Naive thymus-derived CD4-positive, alpha-beta T cell (primary cell): Measurements from ENCODE around the gene SYT2. TPM values are rescaled to one million over a fixed set of nuclear protein-coding genes. Genes with fewer than 3 reads are reported as not detected.
"Not testable (repeated sequence)": the region's sequence is repeated elsewhere in the genome, so short reads cannot be mapped to it uniquely, and the experiment has no call there.

ENCODE experiments used
- ATAC-seq: fragments of 150-1000 bp; cut with Tn5 transposase; 2 replicates; pipeline ENCODE4 v1.10.0; 2021; ENCODE audit warnings: mild to moderate bottlenecking, moderate library complexity
- CTCF ChIA-PET: fragments of 350-600 bp; sonication (Branson Sonifier 250); formaldehyde crosslinking; loops from one replicate; lab custom pipeline; 2021; ENCODE audit warnings: antibody characterized with exemption; lab: Charles Lee
- POLR2A ChIA-PET: fragments of 350-600 bp; sonication (Branson Sonifier 250); formaldehyde crosslinking; loops from one replicate; lab custom pipeline; 2021; ENCODE audit warnings: antibody characterized with exemption, inconsistent platforms; lab: Charles Lee
- DNase-seq, 9 donors: peaks; one replicate each; pipeline versions ENCODE4 v3.0.0 to v3.0.0-alpha.2; 2020 to 2022; ENCODE audit warnings: mixed read lengths in 1 of 9
- H3K27ac ChIP-seq: one replicate; pipeline ENCODE4 v1.7.0; 2013; ENCODE audit warnings: mild to moderate bottlenecking, low read depth, low read length, moderate library complexity
- H3K27me3 ChIP-seq, 2 donors: one replicate each; pipeline ENCODE4 v1.7.0; 2013; ENCODE audit warnings: low read length in 2 of 2, mild to moderate bottlenecking in 2 of 2, moderate library complexity in 2 of 2; ENCODE audit not compliant: control insufficient read depth in 2 of 2, insufficient read depth in 2 of 2
- H3K36me3 ChIP-seq, 3 experiments: 1 replicate in 2 of 3; 2 replicates in 1 of 3; pipeline ENCODE4 v1.7.0; 2013; ENCODE audit warnings: low read length in 3 of 3, mild to moderate bottlenecking in 3 of 3, moderate library complexity in 1 of 3; ENCODE audit not compliant: insufficient read depth in 3 of 3, control insufficient read depth in 2 of 3
- H3K4me1 ChIP-seq, 2 donors: one replicate each; pipeline ENCODE4 v1.7.0; 2013; ENCODE audit warnings: low read length in 2 of 2, mild to moderate bottlenecking in 2 of 2, moderate library complexity in 1 of 2; ENCODE audit not compliant: control insufficient read depth in 2 of 2, insufficient read depth in 2 of 2
- H3K4me3 ChIP-seq: 2 replicates; pipeline ENCODE4 v1.7.0; 2013; ENCODE audit warnings: mild to moderate bottlenecking, low read length
- H3K9me3 ChIP-seq, 3 experiments: 1 replicate in 2 of 3; 2 replicates in 1 of 3; pipeline ENCODE4 v1.7.0; 2013; ENCODE audit warnings: low read length in 3 of 3; ENCODE audit not compliant: control insufficient read depth in 2 of 3
- H3K27ac Mint-ChIP-seq, 9 donors: one replicate each; pipeline ENCODE4 v1.8.0; 2020 to 2022; ENCODE audit warnings: mixed read lengths in 9 of 9, mild to moderate bottlenecking in 8 of 9, moderate library complexity in 5 of 9, inconsistent platforms in 2 of 9
- H3K27me3 Mint-ChIP-seq, 5 donors: one replicate each; pipeline ENCODE4 v1.8.0; 2021 to 2022; ENCODE audit warnings: mixed read lengths in 5 of 5, mild to moderate bottlenecking in 1 of 5
- H3K36me3 Mint-ChIP-seq, 5 donors: one replicate each; pipeline ENCODE4 v1.8.0; 2020 to 2022; ENCODE audit warnings: mixed read lengths in 5 of 5, mild to moderate bottlenecking in 3 of 5, inconsistent platforms in 1 of 5
- H3K4me1 Mint-ChIP-seq, 7 donors: one replicate each; pipeline ENCODE4 v1.8.0; 2020 to 2022; ENCODE audit warnings: mixed read lengths in 7 of 7, mild to moderate bottlenecking in 3 of 7, inconsistent platforms in 1 of 7
- H3K4me3 Mint-ChIP-seq, 10 donors: one replicate each; pipeline ENCODE4 v1.8.0; 2020 to 2022; ENCODE audit warnings: mild to moderate bottlenecking in 10 of 10, mixed read lengths in 10 of 10, moderate library complexity in 6 of 10, inconsistent platforms in 2 of 10
- H3K9me3 Mint-ChIP-seq, 11 donors: one replicate each; pipeline ENCODE4 v1.8.0; 2020 to 2022; ENCODE audit warnings: mixed read lengths in 11 of 11, mild to moderate bottlenecking in 4 of 11, inconsistent platforms in 1 of 11, moderate library complexity in 1 of 11
- intact Hi-C, 2 donors: fragments of 100-400 bp; cut with micrococcal nuclease; formaldehyde crosslinking; loops; one replicate each; pipeline ENCODE4 v1.15.1; 2023
- polyA plus RNA-seq, 2 donors: library from polyadenylated mRNA; unstranded; fragments of 300-500 nt; fragmentation: Illumina TruSeq; gene quantifications; one replicate each; pipeline ENCODE4 v1.2.3, GENCODE V29; 2021
- total RNA-seq, 6 experiments: library from RNA in 5 of 6; stranded (reverse) in 5 of 6; gene quantifications; 1 replicate in 5 of 6; 2 replicates in 1 of 6; pipeline ENCODE4 v1.2.3 and lab custom pipeline; 2021 to 2026

Gene SYT2
- total and polyA plus RNA-seq, 7 experiments from 2014 or later: 0.02 TPM; not detected in 6

- H3K27ac Mint-ChIP-seq, POLR2A ChIA-PET, ATAC-seq, H3K27ac ChIP-seq, H3K9me3 Mint-ChIP-seq, CTCF ChIA-PET, H3K4me3 Mint-ChIP-seq, H3K27me3 ChIP-seq, intact Hi-C loops, H3K4me3 ChIP-seq, H3K36me3 Mint-ChIP-seq, H3K4me1 ChIP-seq, H3K9me3 ChIP-seq, H3K36me3 ChIP-seq, DNase-seq: not testable (repeated sequence)
- H3K27me3 Mint-ChIP-seq: peaks cover 0 to 55% (median 42%) of the 10 kb centered on the region in 5 donors
- peaks cover 12 to 21% (median 18%) of the 10 kb centered on the region in 7 donors for H3K4me1 Mint-ChIP-seq
Measured at GRCh38 chr1:202620036-202620435, 90.2 kb downstream of the SYT2 start.

- Histone ChIP-seq H3K9me3 (no peaks in the 10 kb centered on the region), H3K36me3 (no peaks in the 10 kb centered on the region), H3K27me3 (no peaks in the 10 kb centered on the region), H3K4me1 (no peaks in the 10 kb centered on the region), H3K4me3 (no peak overlapping the region), H3K27ac (no peak overlapping the region)
- H3K27me3 Mint-ChIP-seq: peaks cover 0 to 56% (median 42%) of the 10 kb centered on the region in 5 donors
- POLR2A ChIA-PET: no interaction called here
- CTCF ChIA-PET: no interaction called here
- no peak for ATAC-seq
- intact Hi-C loops: no loop called here
- peaks cover 0 to 6% (median 0%) of the 10 kb centered on the region in 11 donors for H3K9me3 Mint-ChIP-seq
- H3K36me3 Mint-ChIP-seq: peaks cover 0 to 4% (median 0%) of the 10 kb centered on the region in 5 donors
- H3K4me1 Mint-ChIP-seq: peaks cover 12 to 25% (median 22%) of the 10 kb centered on the region in 7 donors
- no peak overlapping the region for H3K4me3 Mint-ChIP-seq
- no peak overlapping the region for H3K27ac Mint-ChIP-seq
- DNase-seq: no peak
Measured at GRCh38 chr1:202619505-202619904, 90.7 kb downstream of the SYT2 start.

- POLR2A ChIA-PET, DNase-seq, ATAC-seq, intact Hi-C loops, H3K27ac Mint-ChIP-seq, H3K9me3 Mint-ChIP-seq, H3K36me3 Mint-ChIP-seq, H3K4me3 ChIP-seq, H3K4me1 ChIP-seq, CTCF ChIA-PET, H3K36me3 ChIP-seq, H3K4me3 Mint-ChIP-seq, H3K27me3 ChIP-seq, H3K9me3 ChIP-seq, H3K27ac ChIP-seq: not testable (repeated sequence)
- H3K27me3 Mint-ChIP-seq: peaks cover 0 to 58% (median 42%) of the 10 kb centered on the region in 5 donors
- H3K4me1 Mint-ChIP-seq: peaks cover 12 to 28% (median 24%) of the 10 kb centered on the region in 7 donors
Measured at GRCh38 chr1:202619012-202619411, 91.2 kb downstream of the SYT2 start.

GRCh38 chr1:202616355-202616915, 93.8 kb downstream of the SYT2 start:
- peaks cover 12 to 28% (median 23%) of the 10 kb centered on the region in 7 donors for H3K4me1 Mint-ChIP-seq
- Histone ChIP-seq H3K4me3 (no peak overlapping the region), H3K4me1 (no peaks in the 10 kb centered on the region), H3K27me3 (no peaks in the 10 kb centered on the region), H3K27ac (no peak overlapping the region), H3K36me3 (no peaks in the 10 kb centered on the region), H3K9me3 (no peaks in the 10 kb centered on the region)
- ATAC-seq (peak; percentile 42), DNase-seq (no peak)
- H3K36me3 Mint-ChIP-seq: peaks cover 0 to 4% (median 0%) of the 10 kb centered on the region in 5 donors
- peaks cover 0 to 48% (median 42%) of the 10 kb centered on the region in 5 donors for H3K27me3 Mint-ChIP-seq
- ChIA-PET POLR2A (no interaction called here), CTCF (no interaction called here)
- no peak overlapping the region for H3K27ac Mint-ChIP-seq
- intact Hi-C loops: no loop called here
- H3K9me3 Mint-ChIP-seq: peaks cover 0 to 5% (median 0%) of the 10 kb centered on the region in 11 donors
- peak overlapping the region in 2 of 10 donors; percentile 3 to 48 for H3K4me3 Mint-ChIP-seq

- Mint-ChIP-seq H3K27ac (peak overlapping the region in 2 of 9 donors; percentile 1 to 56), H3K36me3 (peaks cover 0 to 4% (median 0%) of the 10 kb centered on the region in 5 donors), H3K4me1 (peaks cover 12 to 28% (median 23%) of the 10 kb centered on the region in 7 donors), H3K27me3 (peaks cover 0 to 44% (median 41%) of the 10 kb centered on the region in 5 donors), H3K4me3 (peak overlapping the region in 3 of 10 donors; percentile 3 to 48 (median 5)), H3K9me3 (peaks cover 0 to 5% (median 0%) of the 10 kb centered on the region in 11 donors)
- Histone ChIP-seq H3K36me3 (no peaks in the 10 kb centered on the region), H3K4me3 (no peak overlapping the region), H3K4me1 (no peaks in the 10 kb centered on the region), H3K27ac (no peak overlapping the region), H3K27me3 (no peaks in the 10 kb centered on the region), H3K9me3 (no peaks in the 10 kb centered on the region)
- POLR2A ChIA-PET: no interaction called here
- CTCF ChIA-PET: no interaction called here
- intact Hi-C loops: no loop called here
- ATAC-seq (peak; percentile 86), DNase-seq (no peak)
Measured at GRCh38 chr1:202615501-202616354, 94.5 kb downstream of the SYT2 start.

- H3K4me3 ChIP-seq, H3K4me1 ChIP-seq, DNase-seq, H3K36me3 ChIP-seq, H3K27ac ChIP-seq, H3K27me3 ChIP-seq, H3K9me3 Mint-ChIP-seq, POLR2A ChIA-PET, ATAC-seq, CTCF ChIA-PET, H3K9me3 ChIP-seq, intact Hi-C loops, H3K36me3 Mint-ChIP-seq: not testable (repeated sequence)
- peaks cover 0 to 41% (median 36%) of the 10 kb centered on the region in 5 donors for H3K27me3 Mint-ChIP-seq
- peak overlapping the region in 1 of 10 donors; percentile 5 for H3K4me3 Mint-ChIP-seq
- peak overlapping the region in 1 of 9 donors; percentile 56 for H3K27ac Mint-ChIP-seq
- peaks cover 12 to 28% (median 23%) of the 10 kb centered on the region in 7 donors for H3K4me1 Mint-ChIP-seq
Measured at GRCh38 chr1:202615208-202615500, 95.1 kb downstream of the SYT2 start.
